ENCODE measurements around the gene HECTD4. TPM values are rescaled to one million over a fixed set of nuclear protein-coding genes. Genes with fewer than 3 reads are reported as not detected.

HECTD4 gene
- total and polyA plus RNA-seq, 4 experiments from 2014 or later: 0.75 to 61.3 (median 29.3) TPM

- ChIA-PET POLR2A (ENCODE audit: partially characterized antibody) (interaction anchor here (0.6 kb wide), 1 partner anchor 17 kb away, joined by 3 read pairs; no protein-coding TSS in a partner anchor), CTCF (ENCODE audit: partially characterized antibody) (interaction anchor here (1.6 kb wide), 1 partner anchor 14 kb away, joined by 4 read pairs; no protein-coding TSS in a partner anchor)
- H3K36me3 Mint-ChIP-seq: peaks cover 22 to 43% of the 10 kb centered on the region in 2 donors
- no peaks in the 10 kb centered on the region for H3K9me3 Mint-ChIP-seq
- H3K27me3 Mint-ChIP-seq: no peaks in the 10 kb centered on the region
- Histone ChIP-seq H3K36me3 (ENCODE audit: insufficient read depth, low read length) (peaks cover 11% of the 10 kb centered on the region), H3K27me3 (ENCODE audit: insufficient read depth, low read length) (no peaks in the 10 kb centered on the region), H3K27ac (ENCODE audit: low read depth, low read length) (no peak overlapping the region), H3K4me1 (ENCODE audit: insufficient read depth, low read length) (peaks cover 4% of the 10 kb centered on the region), H3K4me3 (ENCODE audit: low read length in 2 of 2) (no peak overlapping the region), H3K9me3 (ENCODE audit: control insufficient read depth in 1 of 2, low read length in 2 of 2) (no peaks in the 10 kb centered on the region)
- no peak for DNase-seq
- intact Hi-C loops (cut with micrococcal nuclease): no loop called here
- no peak overlapping the region for H3K4me3 Mint-ChIP-seq
- peak overlapping the region in 2 of 7 donors; percentile 35 to 53 for H3K27ac Mint-ChIP-seq
- H3K4me1 Mint-ChIP-seq: peaks cover 1 to 8% (median 5%) of the 10 kb centered on the region in 4 donors
These were observed 211.1 kb downstream of the HECTD4 start for GRCh38 chr12:112170971-112171596.

DNA sequence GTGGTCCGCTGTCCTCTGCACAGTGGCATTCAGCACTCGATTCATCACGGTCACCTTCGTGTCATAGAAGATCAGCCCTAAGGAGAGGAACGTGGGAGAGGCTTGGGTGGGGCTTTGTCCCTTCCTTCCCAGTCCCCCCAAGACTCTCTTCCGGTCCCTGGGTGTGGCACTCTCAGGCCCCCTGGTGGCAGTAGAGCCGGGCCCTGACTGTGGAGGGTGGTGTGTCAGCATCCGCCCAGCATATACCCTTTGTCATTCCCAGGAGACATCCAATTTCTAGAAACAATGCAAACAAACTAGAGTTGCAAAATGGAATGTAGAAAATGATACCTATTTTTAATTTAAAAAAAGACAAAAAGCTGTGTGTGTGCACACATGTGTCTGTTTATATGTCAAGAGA, 211.9 kb downstream of the HECTD4 start:
- peaks cover 15 to 36% of the 10 kb centered on the region in 2 donors for H3K36me3 Mint-ChIP-seq
- intact Hi-C loops (cut with micrococcal nuclease): no loop called here
- no peaks in the 10 kb centered on the region for H3K27me3 ChIP-seq (ENCODE audit: insufficient read depth, low read length)
- H3K27me3 Mint-ChIP-seq: no peaks in the 10 kb centered on the region
- POLR2A ChIA-PET (ENCODE audit: partially characterized antibody): interaction anchor here (0.6 to 1.4 kb wide), 2 partner anchors 16 to 61 kb away, joined by 3 to 4 read pairs; partner anchors contain the start of gene NAA25
- no peaks in the 10 kb centered on the region for H3K9me3 ChIP-seq (ENCODE audit: control insufficient read depth in 1 of 2, low read length in 2 of 2)
- H3K4me3 Mint-ChIP-seq: no peak overlapping the region
- peak overlapping the region in 6 of 7 donors; percentile 21 to 70 (median 52) for H3K27ac Mint-ChIP-seq
- H3K36me3 ChIP-seq (ENCODE audit: insufficient read depth, low read length): peaks cover 4% of the 10 kb centered on the region
- H3K4me1 ChIP-seq (ENCODE audit: insufficient read depth, low read length): peaks cover 4% of the 10 kb centered on the region
- H3K4me1 Mint-ChIP-seq: peaks cover 1 to 8% (median 5%) of the 10 kb centered on the region in 4 donors
- H3K4me3 ChIP-seq (ENCODE audit: low read length in 2 of 2): no peak overlapping the region
- peak in 2 of 5 donors; percentile 5 to 18 for DNase-seq
- CTCF ChIA-PET (ENCODE audit: partially characterized antibody): interaction anchor here (1.6 kb wide), 1 partner anchor 14 kb away, joined by 4 read pairs; no protein-coding TSS in a partner anchor
- H3K9me3 Mint-ChIP-seq: no peaks in the 10 kb centered on the region
- H3K27ac ChIP-seq (ENCODE audit: low read depth, low read length): no peak overlapping the region

DNA sequence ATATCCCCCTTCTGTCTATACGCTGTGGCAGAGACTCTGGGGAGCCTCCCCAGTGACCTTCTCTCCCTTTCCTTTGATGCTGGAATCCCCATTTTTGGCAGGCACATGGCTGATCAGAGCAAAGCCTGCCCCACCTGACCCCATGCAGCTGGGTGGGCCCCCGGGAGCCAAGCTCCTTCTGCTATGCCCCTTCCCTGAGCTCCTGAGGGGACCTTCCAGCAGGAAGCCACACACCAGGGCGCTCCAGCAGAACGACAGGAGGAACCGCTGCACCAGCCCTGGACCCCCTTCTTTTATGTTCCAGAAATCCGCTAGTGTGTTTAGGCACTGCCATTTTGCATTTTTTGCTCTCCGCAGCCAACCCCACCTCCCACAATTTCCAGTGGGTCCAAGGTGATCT, 212.3 kb downstream of the HECTD4 start:
- H3K4me1 ChIP-seq (ENCODE audit: insufficient read depth, low read length): peaks cover 4% of the 10 kb centered on the region
- intact Hi-C loops (cut with micrococcal nuclease): no loop called here
- H3K27me3 ChIP-seq (ENCODE audit: insufficient read depth, low read length): no peaks in the 10 kb centered on the region
- no peak overlapping the region for H3K4me3 Mint-ChIP-seq
- H3K36me3 ChIP-seq (ENCODE audit: insufficient read depth, low read length): no peaks in the 10 kb centered on the region
- no peaks in the 10 kb centered on the region for H3K27me3 Mint-ChIP-seq
- no peaks in the 10 kb centered on the region for H3K9me3 Mint-ChIP-seq
- CTCF ChIA-PET (ENCODE audit: partially characterized antibody): interaction anchor here (1.6 kb wide), 1 partner anchor 13 kb away, joined by 4 read pairs; no protein-coding TSS in a partner anchor
- POLR2A ChIA-PET (ENCODE audit: partially characterized antibody): interaction anchor here (1.4 kb wide), 1 partner anchor 61 kb away, joined by 4 read pairs; the partner anchor contains the start of gene NAA25
- H3K4me1 Mint-ChIP-seq: peaks cover 1 to 8% (median 5%) of the 10 kb centered on the region in 4 donors
- no peak overlapping the region for H3K4me3 ChIP-seq (ENCODE audit: low read length in 2 of 2)
- H3K9me3 ChIP-seq (ENCODE audit: control insufficient read depth in 1 of 2, low read length in 2 of 2): no peaks in the 10 kb centered on the region
- H3K36me3 Mint-ChIP-seq: peaks cover 11 to 31% of the 10 kb centered on the region in 2 donors
- DNase-seq: no peak
- H3K27ac ChIP-seq (ENCODE audit: low read depth, low read length): no peak overlapping the region
- H3K27ac Mint-ChIP-seq: peak overlapping the region; percentile 15 to 70 (median 53)

DNA sequence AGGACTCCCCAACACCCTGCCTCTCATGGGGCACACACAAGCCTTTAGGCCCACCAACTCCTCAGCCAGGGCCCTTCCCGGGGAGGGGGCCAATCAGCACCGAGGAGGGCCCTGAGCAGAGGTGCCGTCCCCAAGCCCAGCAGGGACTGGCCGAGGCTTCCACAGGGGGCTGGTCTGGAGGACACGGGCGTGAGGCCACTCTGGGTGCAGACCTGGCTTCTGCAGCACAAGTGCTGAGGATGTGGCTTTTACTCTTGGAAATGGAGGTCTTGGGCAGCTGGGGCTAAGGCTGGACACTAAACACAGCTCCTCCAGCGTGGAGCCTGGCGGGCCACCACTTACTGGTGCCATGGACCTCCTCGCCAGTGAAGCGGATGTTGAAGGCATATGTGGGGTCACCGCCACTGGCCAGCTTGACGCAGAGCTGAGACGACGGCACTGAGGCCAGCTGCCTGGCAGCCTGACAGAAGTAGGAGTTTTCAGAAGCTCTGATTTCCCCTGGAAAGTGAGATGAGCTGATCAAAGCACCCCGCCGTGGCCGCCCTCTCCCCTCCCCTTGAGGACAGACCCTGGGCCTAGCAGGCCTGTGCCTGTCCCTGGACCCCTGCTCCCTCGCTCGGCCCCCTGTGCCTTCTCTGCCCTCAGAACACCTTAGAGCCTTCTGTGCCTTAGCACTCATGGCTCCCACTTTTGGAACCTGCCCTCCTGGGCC, 212.9 kb downstream of the HECTD4 start:
- Histone ChIP-seq H3K27me3 (ENCODE audit: insufficient read depth, low read length) (no peaks in the 10 kb centered on the region), H3K36me3 (ENCODE audit: insufficient read depth, low read length) (no peaks in the 10 kb centered on the region), H3K4me1 (ENCODE audit: insufficient read depth, low read length) (peaks cover 4% of the 10 kb centered on the region), H3K9me3 (ENCODE audit: control insufficient read depth in 1 of 2, low read length in 2 of 2) (no peaks in the 10 kb centered on the region), H3K4me3 (ENCODE audit: low read length in 2 of 2) (no peak overlapping the region), H3K27ac (ENCODE audit: low read depth, low read length) (no peak overlapping the region)
- Mint-ChIP-seq H3K36me3 (peaks cover 7 to 29% of the 10 kb centered on the region in 2 donors), H3K9me3 (no peaks in the 10 kb centered on the region), H3K4me3 (no peak overlapping the region), H3K27me3 (no peaks in the 10 kb centered on the region), H3K4me1 (peaks cover 1 to 8% (median 5%) of the 10 kb centered on the region in 4 donors), H3K27ac (peak overlapping the region in 4 of 7 donors; percentile 15 to 66 (median 44))
- no peak for DNase-seq
- intact Hi-C loops (cut with micrococcal nuclease): no loop called here
- ChIA-PET CTCF (ENCODE audit: partially characterized antibody) (interaction anchor here (0.7 to 1.6 kb wide), 2 partner anchors 13 to 62 kb away, joined by 3 to 4 read pairs; no protein-coding TSS in a partner anchor), POLR2A (ENCODE audit: partially characterized antibody) (interaction anchor here (1.4 kb wide), 1 partner anchor 60 kb away, joined by 4 read pairs; the partner anchor contains the start of gene NAA25)

- Histone ChIP-seq H3K27ac (ENCODE audit: low read depth, low read length) (no peak overlapping the region), H3K36me3 (ENCODE audit: insufficient read depth, low read length) (no peaks in the 10 kb centered on the region), H3K4me1 (ENCODE audit: insufficient read depth, low read length) (peaks cover 4% of the 10 kb centered on the region), H3K4me3 (ENCODE audit: low read length in 2 of 2) (no peak overlapping the region), H3K27me3 (ENCODE audit: insufficient read depth, low read length) (no peaks in the 10 kb centered on the region), H3K9me3 (ENCODE audit: control insufficient read depth in 1 of 2, low read length in 2 of 2) (no peaks in the 10 kb centered on the region)
- Mint-ChIP-seq H3K4me1 (peaks cover 1 to 8% (median 5%) of the 10 kb centered on the region in 4 donors), H3K4me3 (no peak overlapping the region), H3K27me3 (no peaks in the 10 kb centered on the region), H3K9me3 (no peaks in the 10 kb centered on the region), H3K27ac (peak overlapping the region in 2 of 7 donors; percentile 16 to 22), H3K36me3 (peaks cover 7 to 29% of the 10 kb centered on the region in 2 donors)
- intact Hi-C loops (cut with micrococcal nuclease): no loop called here
- POLR2A ChIA-PET (ENCODE audit: partially characterized antibody): interaction anchor here (1.4 kb wide), 1 partner anchor 60 kb away, joined by 4 read pairs; the partner anchor contains the start of gene NAA25
- CTCF ChIA-PET (ENCODE audit: partially characterized antibody): no interaction called here
- DNase-seq: no peak
These were observed 213.7 kb downstream of the HECTD4 start for GRCh38 chr12:112168561-112168971.

GRCh38 chr12:112167718-112168525, 214.3 kb downstream of the HECTD4 start:
- CTCF ChIA-PET (ENCODE audit: partially characterized antibody): no interaction called here
- Histone ChIP-seq H3K27me3 (ENCODE audit: insufficient read depth, low read length) (no peaks in the 10 kb centered on the region), H3K4me1 (ENCODE audit: insufficient read depth, low read length) (peaks cover 4% of the 10 kb centered on the region), H3K27ac (ENCODE audit: low read depth, low read length) (no peak overlapping the region), H3K9me3 (ENCODE audit: control insufficient read depth in 1 of 2, low read length in 2 of 2) (no peaks in the 10 kb centered on the region), H3K4me3 (ENCODE audit: low read length in 2 of 2) (no peak overlapping the region), H3K36me3 (ENCODE audit: insufficient read depth, low read length) (no peaks in the 10 kb centered on the region)
- POLR2A ChIA-PET (ENCODE audit: partially characterized antibody): no interaction called here
- Mint-ChIP-seq H3K9me3 (no peaks in the 10 kb centered on the region), H3K27me3 (no peaks in the 10 kb centered on the region), H3K4me1 (peaks cover 1 to 8% (median 5%) of the 10 kb centered on the region in 4 donors), H3K4me3 (no peak overlapping the region), H3K27ac (peak overlapping the region in 2 of 7 donors; percentile 16 to 22), H3K36me3 (peaks cover 7 to 31% of the 10 kb centered on the region in 2 donors)
- intact Hi-C loops (cut with micrococcal nuclease): no loop called here
- DNase-seq: no peak

Measured in CD4-positive, alpha-beta memory T cell (primary cell).